ENCODE measurements around the gene HDAC4. TPM values are rescaled to one million over a fixed set of nuclear protein-coding genes. Genes with fewer than 3 reads are reported as not detected.
A peak's percentile ranks its signal among the peaks of the same experiment; 100 is the strongest.

HDAC4 gene
- total RNA-seq, 1 donor from 2014 or later = 33.9 TPM

GRCh38 chr2:239200646-239201530, 199.9 kb downstream of the HDAC4 start:
- no peak for ATAC-seq

- ATAC-seq = no peak
Measured at GRCh38 chr2:239199041-239199768, 201.6 kb downstream of the HDAC4 start.

- ATAC-seq = peak; percentile 7
Measured at GRCh38 chr2:239198221-239198620, 202.6 kb downstream of the HDAC4 start.

- ATAC-seq = no peak
Measured at GRCh38 chr2:239197146-239197545, 203.7 kb downstream of the HDAC4 start.

- no peak for ATAC-seq
Measured at GRCh38 chr2:239196474-239197021, 204.3 kb downstream of the HDAC4 start.

GRCh38 chr2:239195992-239196391, 204.8 kb downstream of the HDAC4 start:
- no peak for ATAC-seq

GRCh38 chr2:239195318-239195871, 205.4 kb downstream of the HDAC4 start:
- no peak for ATAC-seq

- ATAC-seq = no peak
Measured at GRCh38 chr2:239194731-239195317, 206.0 kb downstream of the HDAC4 start.

GRCh38 chr2:239193925-239194677, 206.7 kb downstream of the HDAC4 start:
- no peak for ATAC-seq

- no peak for ATAC-seq
Measured at GRCh38 chr2:239193401-239193811, 207.4 kb downstream of the HDAC4 start.

- ATAC-seq = no peak
Measured at GRCh38 chr2:239192975-239193374, 207.8 kb downstream of the HDAC4 start.

GRCh38 chr2:239192456-239192855, 208.4 kb downstream of the HDAC4 start:
- no peak for ATAC-seq

GRCh38 chr2:239190921-239191885, 209.6 kb downstream of the HDAC4 start:
- no peak for ATAC-seq

GRCh38 chr2:239190361-239190760, 210.5 kb downstream of the HDAC4 start:
- no peak for ATAC-seq

GRCh38 chr2:239189711-239190131, 211.1 kb downstream of the HDAC4 start:
- ATAC-seq = no peak

- no peak for ATAC-seq
Measured at GRCh38 chr2:239188536-239188935, 212.3 kb downstream of the HDAC4 start.

- ATAC-seq = no peak
Measured at GRCh38 chr2:239187464-239188253, 213.2 kb downstream of the HDAC4 start.

GRCh38 chr2:239186516-239187357, 214.1 kb downstream of the HDAC4 start:
- no peak for ATAC-seq
